Suprapubic skin (tissue), 3 donors: ENCODE data around the gene SLC2A4.

Source experiments
- CTCF ChIP-seq, 2 donors: fragments of 200-600 bp in 1 of 2; fragments of 450-650 bp in 1 of 2; sonication (generic) in 1 of 2; IDR thresholded peaks; one replicate each; pipeline ENCODE4 v1.5.1; 2016 to 2019; ENCODE audit warnings: antibody characterized with exemption in 2 of 2, mild to moderate bottlenecking in 1 of 2, moderate library complexity in 1 of 2
- POLR2AphosphoS5 ChIP-seq, 3 donors: sonication (generic); formaldehyde crosslinking; IDR thresholded peaks; one replicate each; pipeline ENCODE4 v1.6.1; 2017; ENCODE audit warnings: antibody characterized with exemption in 3 of 3

DNA sequence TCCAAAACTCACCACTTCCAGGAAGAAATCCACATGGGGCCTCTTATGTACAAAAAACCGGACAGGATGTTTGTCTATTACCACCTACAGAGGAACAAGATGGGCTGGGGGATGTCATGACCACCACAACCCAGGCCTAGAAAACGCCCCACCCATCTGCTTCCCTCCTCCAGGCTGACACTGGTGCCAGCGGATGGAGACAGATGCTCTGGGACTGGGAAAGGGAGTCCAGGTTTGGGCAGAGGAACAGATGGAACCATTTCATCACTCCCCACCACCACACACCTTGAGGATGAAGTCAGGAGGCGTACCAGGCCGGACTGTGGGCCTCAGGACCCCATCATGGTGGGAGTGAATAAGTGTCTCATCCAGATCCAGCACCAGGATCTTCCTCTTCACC, 34.7 kb upstream of the SLC2A4 start:
- TF ChIP-seq CTCF (IDR thresholded peaks at IDR 0.05) (no peak), POLR2AphosphoS5 (IDR thresholded peaks at IDR 0.05) (no peak)
